Daoy (cell line): Measurements from ENCODE around the gene MYDGF. TPM values are rescaled to one million over a fixed set of nuclear protein-coding genes. Genes with fewer than 3 reads are reported as not detected.
"Not testable (repeated sequence)": the region's sequence is repeated elsewhere in the genome, so short reads cannot be mapped to it uniquely, and the experiment has no call there.

Experiments used
- DNase-seq: peaks from one replicate; pipeline ENCODE4 v3.0.0-alpha.2; 2015; ENCODE audit warnings: low read depth
- total RNA-seq: library from RNA; depleted of rRNA; stranded (reverse); fragments of >200 nt; shearing (Covaris generic); gene quantifications from 2 replicates; pipeline ENCODE4 v1.2.3, GENCODE V29; 2014; rRNA removed

MYDGF gene
- total RNA-seq = 154 and 171 TPM in 2 replicates

GRCh38 chr19:4669723-4670480 lies at the start of gene MYDGF:
Gene MYDGF, minus strand, starts transcription at chr19:4670342. Its CDS starts 8 bp downstream, at chr19:4670334.
- peak; percentile 96 for DNase-seq

GRCh38 chr19:4719499-4719866 lies 49.3 kb upstream of the MYDGF start:
- no peak for DNase-seq

- no peak for DNase-seq
Observed at GRCh38 chr19:4717966-4718701, 48.0 kb upstream of the MYDGF start.

- DNase-seq = peak; percentile 75
Observed at GRCh38 chr19:4717191-4717965, 47.2 kb upstream of the MYDGF start.

- no peak for DNase-seq
Observed at GRCh38 chr19:4715529-4716221, 45.5 kb upstream of the MYDGF start.

GRCh38 chr19:4715178-4715528 lies 45.0 kb upstream of the MYDGF start:
- not testable (repeated sequence) for DNase-seq

- DNase-seq = no peak
Observed at GRCh38 chr19:4714016-4714415, 43.9 kb upstream of the MYDGF start.

GRCh38 chr19:4713384-4713951 lies 43.3 kb upstream of the MYDGF start:
- peak; percentile 98 for DNase-seq

GRCh38 chr19:4712771-4713170 lies 42.6 kb upstream of the MYDGF start:
- DNase-seq = no peak

- DNase-seq = no peak
Observed at GRCh38 chr19:4711211-4711610, 41.1 kb upstream of the MYDGF start.

GRCh38 chr19:4710281-4710600 lies 40.1 kb upstream of the MYDGF start:
- no peak for DNase-seq

GRCh38 chr19:4709440-4710280 lies 39.5 kb upstream of the MYDGF start:
- no peak for DNase-seq

- no peak for DNase-seq
Observed at GRCh38 chr19:4707956-4708650, 38.0 kb upstream of the MYDGF start.

- DNase-seq = no peak
Observed at GRCh38 chr19:4707322-4707721, 37.2 kb upstream of the MYDGF start.

- no peak for DNase-seq
Observed at GRCh38 chr19:4705413-4706131, 35.4 kb upstream of the MYDGF start.

- no peak for DNase-seq
Observed at GRCh38 chr19:4704317-4704673, 34.2 kb upstream of the MYDGF start.

GRCh38 chr19:4703671-4704316 lies 33.7 kb upstream of the MYDGF start:
- DNase-seq = no peak

- DNase-seq = no peak
Observed at GRCh38 chr19:4702764-4703163, 32.6 kb upstream of the MYDGF start.

- DNase-seq = no peak
Observed at GRCh38 chr19:4701557-4701956, 31.4 kb upstream of the MYDGF start.
